Central memory CD8-positive, alpha-beta T cell (primary cell): ENCODE data around the gene CIPC.
A peak's percentile ranks its signal among the peaks of the same experiment; 100 is the strongest.

ENCODE experiments used
- ATAC-seq: fragments of 150-1000 bp; cut with Tn5 transposase; replicated peaks from 2 replicates; pipeline ENCODE4 v1.10.0; 2022; ENCODE audit warnings: mild to moderate bottlenecking, moderate FRiP score, moderate number of reproducible peaks; ENCODE audit not compliant: poor library complexity, severe bottlenecking; ENCODE audit errors: extremely low read depth
- DNase-seq, 2 donors: peaks; one replicate each; pipeline ENCODE4 v3.0.0; 2021; ENCODE audit warnings: low spot score in 2 of 2
- H3K27ac Mint-ChIP-seq: one replicate; pipeline ENCODE4 v1.8.0; 2022; ENCODE audit warnings: low read depth, mild to moderate bottlenecking, moderate library complexity, mixed read lengths
- H3K27me3 Mint-ChIP-seq: one replicate; pipeline ENCODE4 v1.8.0; 2022; ENCODE audit warnings: mixed read lengths
- H3K36me3 Mint-ChIP-seq: one replicate; pipeline ENCODE4 v1.8.0; 2022; ENCODE audit warnings: mild to moderate bottlenecking, moderate library complexity, mixed read lengths; ENCODE audit not compliant: insufficient read depth
- H3K4me1 Mint-ChIP-seq: one replicate; pipeline ENCODE4 v1.8.0; 2022; ENCODE audit warnings: mixed read lengths
- H3K4me3 Mint-ChIP-seq: one replicate; pipeline ENCODE4 v1.8.0; 2022; ENCODE audit warnings: mild to moderate bottlenecking, moderate library complexity, mixed read lengths
- H3K9me3 Mint-ChIP-seq: one replicate; pipeline ENCODE4 v1.8.0; 2022; ENCODE audit warnings: mixed read lengths

Gene CIPC

GRCh38 chr14:77082356-77082755 is 15.7 kb upstream of the CIPC start:
- peaks cover 5% of the 10 kb centered on the region for H3K4me1 Mint-ChIP-seq
- ATAC-seq (no peak), DNase-seq (no peak)
- H3K27me3 Mint-ChIP-seq = peaks cover 12% of the 10 kb centered on the region
- no peak overlapping the region for H3K27ac Mint-ChIP-seq
- H3K36me3 Mint-ChIP-seq = peaks cover 2% of the 10 kb centered on the region
- no peaks in the 10 kb centered on the region for H3K9me3 Mint-ChIP-seq
- no peak overlapping the region for H3K4me3 Mint-ChIP-seq

GRCh38 chr14:77083082-77083481 is 15.0 kb upstream of the CIPC start:
- peaks cover 19% of the 10 kb centered on the region for H3K27me3 Mint-ChIP-seq
- H3K27ac Mint-ChIP-seq = no peak overlapping the region
- H3K36me3 Mint-ChIP-seq = peaks cover 2% of the 10 kb centered on the region
- no peaks in the 10 kb centered on the region for H3K9me3 Mint-ChIP-seq
- no peak overlapping the region for H3K4me3 Mint-ChIP-seq
- DNase-seq = no peak
- peaks cover 5% of the 10 kb centered on the region for H3K4me1 Mint-ChIP-seq
- no peak for ATAC-seq

- no peak overlapping the region for H3K27ac Mint-ChIP-seq
- H3K9me3 Mint-ChIP-seq = no peaks in the 10 kb centered on the region
Measured at GRCh38 chr14:77084985-77085384, 13.1 kb upstream of the CIPC start.

GRCh38 chr14:77085538-77085937 is 12.5 kb upstream of the CIPC start:
- H3K4me1 Mint-ChIP-seq = peaks cover 5% of the 10 kb centered on the region
- DNase-seq (no peak), ATAC-seq (no peak)
- H3K9me3 Mint-ChIP-seq = no peaks in the 10 kb centered on the region
- no peak overlapping the region for H3K27ac Mint-ChIP-seq
- H3K36me3 Mint-ChIP-seq = no peaks in the 10 kb centered on the region
- no peak overlapping the region for H3K4me3 Mint-ChIP-seq
- peaks cover 31% of the 10 kb centered on the region for H3K27me3 Mint-ChIP-seq

More at GRCh38 chr14:77084985-77085384, 13.1 kb upstream of the CIPC start:
- peaks cover 29% of the 10 kb centered on the region for H3K27me3 Mint-ChIP-seq
- H3K4me3 Mint-ChIP-seq = no peak overlapping the region
- DNase-seq (no peak), ATAC-seq (no peak)
- no peaks in the 10 kb centered on the region for H3K36me3 Mint-ChIP-seq
- H3K4me1 Mint-ChIP-seq = peaks cover 5% of the 10 kb centered on the region

GRCh38 chr14:77086017-77086727 is 11.9 kb upstream of the CIPC start:
- Mint-ChIP-seq H3K36me3 (no peaks in the 10 kb centered on the region), H3K27me3 (peaks cover 31% of the 10 kb centered on the region), H3K4me3 (no peak overlapping the region), H3K4me1 (peaks cover 2% of the 10 kb centered on the region), H3K9me3 (no peaks in the 10 kb centered on the region), H3K27ac (no peak overlapping the region)
- DNase-seq (no peak), ATAC-seq (peak; percentile 62)

- Mint-ChIP-seq H3K4me3 (no peak overlapping the region), H3K27ac (no peak overlapping the region)
- ATAC-seq = no peak
Measured at GRCh38 chr14:77086951-77087350, 11.1 kb upstream of the CIPC start.

GRCh38 chr14:77087631-77088030 is 10.4 kb upstream of the CIPC start:
- H3K4me1 Mint-ChIP-seq = no peaks in the 10 kb centered on the region
- DNase-seq = no peak
- no peaks in the 10 kb centered on the region for H3K9me3 Mint-ChIP-seq
- H3K4me3 Mint-ChIP-seq = no peak overlapping the region
- no peak overlapping the region for H3K27ac Mint-ChIP-seq
- H3K27me3 Mint-ChIP-seq = peaks cover 31% of the 10 kb centered on the region
- ATAC-seq = no peak
- no peaks in the 10 kb centered on the region for H3K36me3 Mint-ChIP-seq

More at GRCh38 chr14:77086951-77087350, 11.1 kb upstream of the CIPC start:
- Mint-ChIP-seq H3K36me3 (no peaks in the 10 kb centered on the region), H3K4me1 (no peaks in the 10 kb centered on the region), H3K9me3 (no peaks in the 10 kb centered on the region), H3K27me3 (peaks cover 31% of the 10 kb centered on the region)
- DNase-seq = no peak

GRCh38 chr14:77088219-77088618 is 9.8 kb upstream of the CIPC start:
- ATAC-seq = no peak
- Mint-ChIP-seq H3K27ac (no peak overlapping the region), H3K4me3 (no peak overlapping the region)

GRCh38 chr14:77088645-77089044 is 9.4 kb upstream of the CIPC start:
- no peak for ATAC-seq
- Mint-ChIP-seq H3K4me1 (no peaks in the 10 kb centered on the region), H3K27me3 (peaks cover 31% of the 10 kb centered on the region), H3K27ac (no peak overlapping the region), H3K9me3 (no peaks in the 10 kb centered on the region), H3K4me3 (no peak overlapping the region), H3K36me3 (no peaks in the 10 kb centered on the region)
- no peak for DNase-seq

More at GRCh38 chr14:77088219-77088618, 9.8 kb upstream of the CIPC start:
- no peak for DNase-seq
- Mint-ChIP-seq H3K4me1 (no peaks in the 10 kb centered on the region), H3K9me3 (no peaks in the 10 kb centered on the region), H3K27me3 (peaks cover 31% of the 10 kb centered on the region), H3K36me3 (no peaks in the 10 kb centered on the region)

- ATAC-seq = no peak
Measured at GRCh38 chr14:77091518-77091917, 6.5 kb upstream of the CIPC start.

GRCh38 chr14:77092676-77093075 is 5.4 kb upstream of the CIPC start:
- Mint-ChIP-seq H3K27me3 (peaks cover 16% of the 10 kb centered on the region), H3K27ac (no peak overlapping the region)

More at GRCh38 chr14:77091518-77091917, 6.5 kb upstream of the CIPC start:
- no peak overlapping the region for H3K27ac Mint-ChIP-seq
- peaks cover 20% of the 10 kb centered on the region for H3K27me3 Mint-ChIP-seq
- H3K4me1 Mint-ChIP-seq = peaks cover 5% of the 10 kb centered on the region
- no peak overlapping the region for H3K4me3 Mint-ChIP-seq
- H3K36me3 Mint-ChIP-seq = peaks cover 3% of the 10 kb centered on the region
- no peak for DNase-seq
- no peaks in the 10 kb centered on the region for H3K9me3 Mint-ChIP-seq

GRCh38 chr14:77094672-77095284 is 3.3 kb upstream of the CIPC start:
- H3K36me3 Mint-ChIP-seq = peaks cover 14% of the 10 kb centered on the region
- peaks cover 5% of the 10 kb centered on the region for H3K27me3 Mint-ChIP-seq
- no peaks in the 10 kb centered on the region for H3K9me3 Mint-ChIP-seq
- H3K4me1 Mint-ChIP-seq = peaks cover 34% of the 10 kb centered on the region
- ATAC-seq (no peak), DNase-seq (peak; percentile 54 to 59)
- H3K4me3 Mint-ChIP-seq = no peak overlapping the region
- no peak overlapping the region for H3K27ac Mint-ChIP-seq

More at GRCh38 chr14:77092676-77093075, 5.4 kb upstream of the CIPC start:
- H3K36me3 Mint-ChIP-seq = peaks cover 6% of the 10 kb centered on the region
- ATAC-seq = no peak
- no peak overlapping the region for H3K4me3 Mint-ChIP-seq
- H3K9me3 Mint-ChIP-seq = no peaks in the 10 kb centered on the region
- H3K4me1 Mint-ChIP-seq = peaks cover 13% of the 10 kb centered on the region
- DNase-seq = no peak
